GM18907 (cell line): ENCODE results near the gene EEFSEC.

Experiments used
- ATAC-seq: cut with Tn5 transposase; IDR thresholded peaks from one replicate; pipeline ENCODE4 v1.9.1; 2021; ENCODE audit warnings: mild to moderate bottlenecking, moderate library complexity; ENCODE audit not compliant: unreplicated experiment

The EEFSEC gene

DNA sequence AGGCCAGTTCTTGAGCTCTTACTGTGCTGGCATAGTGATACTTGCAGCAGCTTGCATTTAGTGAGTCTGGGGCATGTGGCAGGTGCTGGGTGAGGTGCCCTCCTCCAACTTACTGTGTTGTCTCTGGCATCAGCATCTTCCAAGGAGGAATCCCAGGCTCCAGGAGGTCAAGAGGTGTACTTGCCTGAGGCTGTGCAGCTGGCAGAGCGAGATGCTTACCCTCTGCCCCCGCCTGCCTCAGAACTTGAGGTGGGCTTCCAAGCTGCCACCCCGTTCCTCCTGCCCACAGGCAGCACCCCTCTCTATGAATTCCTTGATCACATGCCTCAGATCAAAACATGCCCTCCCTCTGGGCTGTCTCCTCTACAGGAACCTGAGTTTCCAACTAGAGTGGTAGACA is 86.0 kb downstream of the EEFSEC start:
- ATAC-seq: no peak

DNA sequence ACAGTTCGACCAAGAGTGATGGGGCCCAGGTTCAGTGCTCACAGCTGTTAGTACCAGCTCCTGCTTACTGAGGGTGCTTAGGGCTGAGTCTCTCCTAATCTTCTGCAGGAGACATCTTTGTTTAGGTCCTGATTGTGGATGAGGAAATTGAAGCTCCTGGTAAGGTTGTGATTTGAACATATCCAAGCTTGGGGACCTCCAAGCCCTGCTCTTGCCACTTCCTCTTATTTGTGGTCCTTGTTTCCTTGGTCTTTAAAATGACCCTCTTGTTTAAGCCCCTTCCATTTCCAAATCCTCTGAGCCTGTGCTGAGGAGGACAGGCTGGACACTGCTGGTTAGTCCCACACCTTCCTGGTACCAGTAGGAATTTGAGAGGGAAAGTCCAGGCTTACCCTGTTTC is 87.0 kb downstream of the EEFSEC start:
- no peak for ATAC-seq

DNA sequence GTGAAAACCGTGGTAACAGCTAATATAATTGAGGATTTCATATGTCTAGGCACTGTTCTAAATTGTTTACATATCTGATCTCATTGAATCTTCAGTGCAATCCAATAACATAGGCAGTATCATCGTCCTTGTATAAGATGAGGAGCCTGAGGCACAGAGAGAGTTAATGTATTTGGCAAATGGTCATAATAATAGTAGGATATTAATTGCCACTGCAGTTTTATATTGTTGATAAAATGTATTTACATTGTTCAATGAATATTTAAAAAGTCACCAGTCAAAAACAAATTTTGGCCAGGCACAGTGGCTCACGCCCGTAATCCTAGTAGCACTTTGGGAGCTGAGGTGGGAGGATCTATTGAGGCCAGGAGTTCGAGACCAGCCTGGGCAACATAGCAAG is 88.5 kb downstream of the EEFSEC start:
- no peak for ATAC-seq

DNA sequence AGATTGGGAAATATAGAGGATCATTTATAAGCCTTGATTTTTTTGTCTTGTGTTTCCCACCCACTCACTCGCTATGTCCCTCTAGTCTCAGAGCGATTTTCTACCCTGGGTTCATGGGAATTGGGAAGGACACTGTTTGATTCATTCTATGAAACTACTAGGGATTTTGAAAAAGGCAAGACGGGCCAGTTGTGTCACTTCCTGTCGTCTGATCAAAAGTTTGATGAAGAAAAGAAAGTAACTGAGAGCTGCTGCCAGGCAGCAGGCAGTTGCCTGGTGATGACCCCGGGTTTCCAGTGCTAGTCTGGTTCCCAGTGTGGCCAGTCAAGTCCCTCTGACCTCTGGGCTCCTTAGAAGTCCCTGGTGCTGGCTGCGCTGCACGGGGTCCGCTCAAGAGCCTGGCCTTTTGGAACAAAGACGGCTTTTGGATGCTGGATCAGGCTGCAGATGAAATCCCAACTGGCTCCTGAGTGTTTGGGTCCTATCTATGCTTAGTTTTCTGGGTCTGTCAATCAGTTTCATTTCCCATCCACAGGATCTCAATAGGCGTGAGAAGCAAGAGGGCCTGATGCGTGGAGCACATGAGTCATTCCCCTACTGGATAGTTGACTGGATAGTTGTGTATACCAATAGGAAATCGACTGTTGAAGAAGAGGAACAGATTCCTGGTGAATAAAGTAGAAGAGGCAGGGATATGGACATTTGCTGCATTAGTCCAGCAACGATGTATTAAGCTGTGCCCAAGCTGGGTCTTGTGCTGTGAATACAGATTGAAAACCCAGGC is 89.7 kb downstream of the EEFSEC start:
- ATAC-seq: no peak

DNA sequence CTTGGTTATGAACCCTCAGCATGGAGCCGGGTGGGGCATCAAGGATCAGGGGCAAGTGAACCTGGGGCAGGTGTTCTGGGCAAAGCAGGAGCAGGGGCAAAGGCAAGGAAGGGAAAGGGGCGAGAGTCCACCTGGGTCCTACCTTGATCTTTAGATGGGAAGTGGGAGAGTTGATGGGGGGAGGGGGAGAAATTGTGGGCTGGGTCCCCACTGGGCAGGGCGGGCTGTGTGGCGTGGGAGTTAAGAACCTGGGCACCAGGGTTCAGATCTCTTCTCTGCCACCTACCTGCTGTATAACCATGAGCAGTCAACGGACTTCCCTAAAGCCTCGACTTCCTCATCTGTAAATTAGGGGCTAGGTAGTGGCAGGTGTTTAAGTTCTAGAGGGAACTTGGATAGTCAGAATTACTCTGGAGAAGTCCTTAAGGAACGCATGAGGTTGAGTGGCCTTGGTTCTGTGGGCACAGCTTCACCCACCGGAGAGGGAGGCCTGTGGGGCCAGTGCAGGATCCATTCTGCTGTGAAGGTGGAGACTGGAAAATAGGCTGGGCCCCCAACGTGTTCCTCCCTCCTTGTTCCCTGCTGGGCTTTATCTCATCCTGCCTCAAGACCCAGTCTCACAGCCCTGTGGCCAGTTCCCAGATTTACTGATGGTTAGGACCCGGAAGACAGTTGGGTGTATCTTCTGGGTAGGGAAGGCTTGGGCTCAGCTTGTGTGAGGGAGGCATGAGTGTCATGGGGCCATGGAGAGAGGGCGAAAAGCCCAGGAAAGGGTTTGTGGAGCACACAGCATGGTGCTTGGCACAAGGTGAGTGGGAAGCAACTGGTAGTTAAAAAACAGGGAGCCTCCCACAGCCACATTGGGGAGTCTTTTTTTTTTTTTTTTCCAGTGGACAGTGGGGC is 90.6 kb downstream of the EEFSEC start:
- no peak for ATAC-seq

DNA sequence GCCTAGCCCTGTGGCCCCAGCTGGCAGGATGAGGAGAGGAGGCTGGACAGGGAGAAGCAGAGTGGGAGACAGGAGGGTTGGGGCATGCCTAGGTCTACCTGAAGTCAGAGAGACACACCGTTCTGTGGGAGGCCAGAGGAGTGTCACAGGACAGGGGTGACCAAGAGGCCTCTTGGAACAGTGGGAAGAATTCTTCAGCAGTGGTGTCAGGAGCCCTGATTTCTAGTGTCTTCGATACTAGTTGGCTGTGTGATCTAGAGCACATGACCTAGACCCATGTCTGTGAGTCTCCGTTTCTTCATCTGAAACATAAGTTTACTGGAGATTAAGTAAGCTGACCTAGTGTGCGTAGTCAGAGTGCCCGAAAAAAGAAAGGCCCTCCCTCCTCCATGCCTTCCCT is 92.2 kb downstream of the EEFSEC start:
- no peak for ATAC-seq

DNA sequence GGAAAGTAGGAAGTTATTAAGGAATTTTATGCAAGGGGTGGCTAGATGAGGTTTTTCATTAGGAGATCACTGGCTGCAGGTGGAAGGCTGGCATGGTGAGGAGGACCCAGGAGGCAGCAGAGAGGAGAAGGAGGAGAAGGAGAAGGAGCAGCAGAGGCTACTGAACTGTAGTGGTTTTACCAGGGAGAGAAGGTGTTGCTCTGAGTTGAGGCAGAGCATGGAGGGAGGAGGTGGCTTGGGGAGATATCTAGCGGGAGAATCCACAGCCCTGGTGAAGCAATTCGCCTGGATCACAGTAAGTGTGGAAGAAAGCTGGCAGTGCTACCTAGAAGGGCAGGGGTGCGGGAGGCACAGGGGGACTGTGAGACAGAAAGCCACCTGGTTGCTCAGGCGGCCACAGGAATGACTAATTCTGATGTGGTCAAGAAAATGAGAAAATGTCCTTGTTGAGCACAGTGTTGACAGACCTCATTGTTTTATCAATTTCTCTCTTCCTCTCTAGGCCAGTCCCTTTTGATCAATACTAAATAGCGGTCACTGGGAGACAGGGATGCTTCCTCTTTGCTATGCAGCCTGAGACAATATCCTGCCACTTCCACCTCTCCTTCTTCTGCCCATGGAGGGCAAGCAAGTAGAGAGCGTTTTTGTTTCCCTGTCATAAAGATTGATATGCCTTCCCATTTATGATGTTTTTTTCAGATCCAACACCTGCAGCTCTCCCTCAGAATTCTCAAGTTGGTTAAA is 94.6 kb downstream of the EEFSEC start:
- no peak for ATAC-seq

DNA sequence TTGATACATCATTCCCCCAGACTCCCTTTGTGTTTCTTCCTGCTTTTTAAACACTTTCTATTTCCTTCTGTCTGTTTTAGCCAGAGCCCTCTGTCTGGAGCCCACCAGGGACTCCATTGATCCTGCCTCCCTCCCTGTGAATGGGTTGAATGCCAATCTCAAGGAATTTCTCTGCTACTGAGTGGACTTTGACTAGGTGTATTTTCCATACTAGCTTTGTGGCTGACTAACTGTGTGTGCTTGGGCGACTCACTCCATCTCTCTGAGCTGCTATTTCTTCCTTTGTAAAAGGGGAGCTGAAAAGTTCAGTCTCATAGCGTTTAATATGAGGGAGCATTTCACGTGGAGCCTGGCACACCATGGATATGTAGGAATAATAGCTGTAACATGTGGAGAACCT is 98.8 kb downstream of the EEFSEC start:
- no peak for ATAC-seq

DNA sequence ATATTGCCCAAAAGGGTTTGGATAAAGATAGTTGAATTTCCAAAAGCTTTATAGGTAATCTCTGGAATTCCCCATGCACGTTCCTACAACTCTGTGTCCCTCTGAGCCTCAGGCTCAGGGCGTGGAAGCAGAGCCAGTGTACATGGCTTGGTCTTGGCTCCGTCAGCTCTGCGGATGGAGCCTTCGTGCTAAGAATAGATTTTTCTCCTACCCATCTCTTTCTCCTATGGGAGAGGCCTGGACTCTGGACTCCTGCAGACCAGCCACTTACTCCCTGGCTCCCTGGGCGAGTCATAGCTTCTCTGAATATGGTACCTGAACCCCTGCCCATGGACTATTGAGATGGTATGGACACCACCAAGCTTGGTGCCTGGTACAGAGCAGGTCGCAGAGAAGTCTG is 99.9 kb downstream of the EEFSEC start:
- no peak for ATAC-seq

DNA sequence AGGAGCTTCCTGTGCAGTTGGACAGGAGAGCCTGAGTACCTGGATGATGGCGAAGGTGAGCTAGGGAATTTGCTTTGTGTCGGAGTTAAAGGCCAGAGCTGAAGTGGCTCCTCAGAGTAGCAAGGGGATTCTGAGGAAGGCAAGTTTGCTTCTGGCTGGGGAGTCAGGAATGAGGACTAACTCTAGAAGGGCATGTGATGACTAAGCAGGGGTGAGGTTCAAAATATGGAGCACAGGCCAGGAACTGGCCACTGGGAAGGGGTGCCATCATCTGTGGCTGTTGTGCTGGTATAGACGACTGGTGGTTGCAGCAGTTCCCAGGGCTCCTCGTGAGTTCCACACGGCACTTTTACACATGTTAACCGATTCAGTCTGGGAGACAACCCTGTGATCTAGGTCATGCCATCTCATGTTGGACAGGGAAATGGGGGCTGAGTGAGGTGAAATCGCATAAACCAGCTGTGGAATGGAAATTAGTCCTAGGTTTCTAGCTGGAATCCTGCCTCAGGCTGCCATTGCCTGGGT is 100.8 kb downstream of the EEFSEC start:
- ATAC-seq: no peak

DNA sequence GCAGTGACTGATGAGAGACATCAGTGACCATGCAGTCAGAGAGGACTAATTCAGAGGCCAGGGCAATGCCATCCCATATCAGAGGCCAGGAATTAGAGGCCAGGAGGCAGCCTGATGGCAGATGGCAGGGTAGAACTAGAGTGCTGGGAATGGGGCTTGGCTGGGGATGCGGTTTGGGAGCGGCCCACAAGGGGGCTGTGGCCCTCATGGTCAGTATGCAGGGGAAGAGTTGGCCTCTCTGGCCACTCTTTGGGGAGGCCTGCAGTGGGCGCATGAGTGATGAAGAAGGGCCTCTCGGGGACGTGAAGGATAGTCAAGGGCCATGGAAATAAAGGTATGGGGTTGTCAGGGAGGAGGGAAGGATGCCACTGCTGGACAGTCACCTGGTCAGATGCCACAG is 101.7 kb downstream of the EEFSEC start:
- no peak for ATAC-seq

DNA sequence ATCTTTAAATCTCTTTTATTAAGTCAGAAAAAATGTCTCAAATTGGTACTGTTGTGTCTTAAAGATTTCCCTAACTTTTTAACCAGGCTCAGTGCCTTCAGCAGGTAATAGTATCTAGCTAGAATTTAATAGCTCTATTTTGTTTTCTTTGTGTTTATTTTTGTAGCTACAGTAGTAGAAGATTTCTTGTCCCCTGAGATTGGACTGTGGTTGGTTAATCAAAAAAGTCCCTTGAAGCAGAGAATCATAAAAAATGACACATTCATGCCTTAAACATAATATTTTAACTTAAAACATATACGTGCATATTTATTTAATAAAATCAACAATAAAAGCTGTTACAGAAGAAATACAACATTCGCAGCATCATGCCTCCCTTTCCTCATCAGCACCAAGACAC is 102.8 kb downstream of the EEFSEC start:
- ATAC-seq: no peak

DNA sequence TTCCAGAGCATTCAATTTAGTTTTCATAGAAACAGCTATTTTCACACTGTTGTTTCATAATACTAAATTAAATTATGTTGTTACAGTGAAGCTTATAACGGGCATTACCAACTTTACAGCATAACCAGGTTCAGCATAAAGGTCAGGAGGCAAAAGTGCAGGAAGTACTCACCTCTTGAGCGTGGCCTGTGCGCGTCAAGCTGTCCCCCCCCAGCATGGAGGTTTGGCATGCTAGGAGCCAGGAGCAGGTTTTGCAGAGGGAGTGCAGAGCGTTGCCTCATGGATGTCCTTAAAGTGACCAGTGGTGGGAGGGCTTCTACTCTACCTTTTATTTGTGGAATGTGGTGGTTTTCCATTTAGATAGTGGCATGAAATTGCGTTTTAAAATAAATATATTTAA is 104.4 kb downstream of the EEFSEC start:
- ATAC-seq: no peak

DNA sequence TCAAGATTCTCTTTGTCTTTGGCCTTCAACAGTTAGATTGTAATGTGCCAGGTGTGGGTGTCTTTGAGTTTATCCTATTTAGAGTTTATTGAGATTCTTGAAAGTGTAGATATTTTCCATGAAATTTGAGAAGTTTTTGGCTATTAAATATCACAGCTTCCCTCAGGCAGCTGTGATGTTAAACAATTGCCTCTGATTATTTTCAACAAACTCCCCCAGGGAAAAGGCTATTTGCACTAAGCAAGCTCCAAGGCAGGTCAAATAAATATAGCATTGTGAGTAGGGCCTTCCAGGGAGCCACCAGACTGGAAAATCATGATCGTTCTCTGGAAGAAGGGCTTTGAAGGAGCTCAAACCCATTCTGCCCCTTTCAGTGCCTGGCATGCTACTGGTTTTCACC is 107.0 kb downstream of the EEFSEC start:
- ATAC-seq: no peak

DNA sequence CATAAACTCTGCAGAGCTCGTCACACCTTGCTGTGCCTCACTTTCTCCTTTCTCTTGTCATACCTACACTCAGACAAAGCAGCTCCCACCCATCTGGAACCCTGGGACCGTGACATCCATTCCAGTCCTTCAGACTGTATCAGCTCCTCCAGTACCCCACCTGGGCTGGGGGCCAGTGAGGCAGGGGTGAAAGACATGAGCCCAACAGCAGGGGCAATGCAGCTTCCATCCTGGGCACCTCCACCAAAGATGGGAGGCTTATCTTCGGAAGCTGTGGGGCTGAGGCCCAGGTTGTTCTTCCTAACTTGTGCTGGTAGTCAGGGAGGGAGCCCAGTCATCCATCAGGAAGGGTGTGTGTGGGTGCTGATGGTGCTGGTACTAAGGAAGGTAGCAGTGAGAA is 109.2 kb downstream of the EEFSEC start:
- ATAC-seq: no peak

DNA sequence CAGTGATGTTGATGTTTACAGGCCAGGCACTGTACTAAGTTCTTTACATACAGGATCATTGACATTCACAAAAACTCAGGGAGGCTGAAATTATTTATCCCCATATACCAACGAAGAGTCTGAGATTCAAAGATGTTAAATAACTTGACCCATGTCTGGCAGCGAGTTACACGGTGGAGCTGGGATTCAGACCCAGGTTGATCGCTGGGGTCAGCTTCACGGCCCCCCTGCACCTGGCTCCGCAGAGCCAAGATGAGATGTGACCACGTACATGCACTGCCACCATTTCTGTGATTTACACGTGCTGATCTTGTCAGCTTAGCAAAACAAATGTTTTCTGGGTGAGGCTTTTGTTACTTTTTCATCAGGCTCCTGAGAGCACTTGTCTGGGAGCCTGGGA is 109.8 kb downstream of the EEFSEC start:
- no peak for ATAC-seq

DNA sequence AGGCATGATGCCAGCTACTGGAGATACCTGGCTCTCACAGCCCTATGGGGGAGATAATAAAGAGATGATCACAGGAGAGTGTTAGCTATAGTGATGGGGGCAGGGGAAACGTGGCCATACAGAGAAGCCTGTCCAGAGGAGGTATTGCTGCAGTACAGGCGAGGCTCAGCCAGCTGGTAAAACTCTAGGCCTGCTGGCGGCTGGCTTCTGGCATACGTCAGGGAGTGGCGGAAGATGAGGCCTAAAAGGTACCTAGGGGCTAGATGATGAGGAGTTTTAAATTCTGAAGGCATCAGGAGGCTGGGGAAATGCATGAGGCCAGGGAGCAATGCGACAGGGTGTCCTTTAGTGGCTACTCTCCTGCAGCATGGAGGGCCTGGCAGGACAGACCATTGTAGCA is 110.7 kb downstream of the EEFSEC start:
- no peak for ATAC-seq

DNA sequence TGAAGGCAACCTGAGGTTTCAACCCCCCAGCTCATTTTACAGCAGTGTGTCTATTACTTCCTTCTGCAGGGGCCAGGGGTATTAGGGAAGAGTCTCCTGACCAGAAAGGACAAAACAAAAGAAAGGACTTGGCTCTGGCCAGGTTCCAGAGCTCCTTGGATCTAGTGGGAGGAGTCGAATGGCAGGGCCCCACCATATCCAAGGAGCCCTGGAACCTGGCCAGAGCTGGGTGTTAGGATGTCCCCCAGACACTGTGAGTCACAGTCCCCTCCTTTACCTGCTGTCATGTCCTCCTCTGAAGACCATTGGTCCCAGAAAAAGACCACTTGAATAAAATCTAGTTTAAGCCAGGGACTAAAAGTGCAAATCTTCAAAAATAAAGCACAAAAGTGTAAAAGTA is 113.2 kb downstream of the EEFSEC start:
- no peak for ATAC-seq

DNA sequence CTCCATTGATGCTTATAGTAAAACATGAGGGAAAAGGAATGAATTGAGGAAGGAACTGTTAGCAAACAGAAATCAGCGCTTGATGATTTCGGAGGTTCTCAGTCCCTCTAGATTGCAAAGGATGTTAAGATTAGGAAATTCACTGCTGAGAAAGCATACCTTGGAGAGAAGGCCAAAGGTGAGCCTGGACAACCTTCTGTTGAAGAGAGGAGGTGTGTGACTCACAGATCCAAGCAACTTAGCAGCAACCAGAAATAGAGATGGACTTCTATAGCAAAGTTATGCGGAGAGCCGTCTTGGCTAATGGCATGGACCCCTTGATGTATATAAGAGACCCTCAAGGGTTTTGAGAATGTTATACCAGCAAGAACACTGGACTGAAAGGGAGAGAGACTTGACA is 114.3 kb downstream of the EEFSEC start:
- no peak for ATAC-seq

DNA sequence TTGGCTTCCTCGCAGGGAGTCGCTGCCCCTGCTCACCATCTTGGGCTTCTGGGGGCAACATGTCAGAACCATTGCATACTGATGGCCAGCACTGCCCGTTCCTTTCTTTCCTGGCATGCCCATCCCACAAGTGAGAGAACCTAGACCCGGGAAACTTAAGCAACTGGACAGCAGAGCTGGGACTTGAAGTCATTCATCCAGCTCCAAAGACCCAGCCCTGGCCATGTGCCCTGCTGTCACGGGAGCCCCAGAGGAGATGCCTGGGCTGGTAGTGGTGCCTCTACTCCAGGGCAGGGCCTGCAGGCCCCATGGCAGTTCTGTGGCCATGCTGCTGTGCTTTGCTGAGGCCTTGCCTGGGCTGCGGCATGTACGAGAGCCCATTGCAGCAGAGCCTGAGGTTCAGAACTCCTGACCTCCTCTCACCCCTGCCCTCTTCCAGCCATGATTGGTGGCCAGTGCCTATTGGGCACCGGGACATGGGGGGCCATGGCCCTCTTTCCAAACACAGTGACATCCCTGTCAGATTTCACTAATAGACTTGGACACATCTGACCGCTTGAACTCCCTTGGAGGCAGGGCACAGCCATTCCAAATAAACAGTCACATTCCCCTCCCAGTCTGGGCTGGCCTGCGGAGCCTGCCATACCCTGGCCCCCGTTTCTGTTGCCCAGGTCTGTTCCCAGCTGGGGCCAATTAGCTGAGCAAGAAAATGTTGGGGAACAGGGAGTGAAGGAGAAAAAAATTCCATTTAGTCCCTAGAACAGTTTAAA is 115.9 kb downstream of the EEFSEC start:
- no peak for ATAC-seq

DNA sequence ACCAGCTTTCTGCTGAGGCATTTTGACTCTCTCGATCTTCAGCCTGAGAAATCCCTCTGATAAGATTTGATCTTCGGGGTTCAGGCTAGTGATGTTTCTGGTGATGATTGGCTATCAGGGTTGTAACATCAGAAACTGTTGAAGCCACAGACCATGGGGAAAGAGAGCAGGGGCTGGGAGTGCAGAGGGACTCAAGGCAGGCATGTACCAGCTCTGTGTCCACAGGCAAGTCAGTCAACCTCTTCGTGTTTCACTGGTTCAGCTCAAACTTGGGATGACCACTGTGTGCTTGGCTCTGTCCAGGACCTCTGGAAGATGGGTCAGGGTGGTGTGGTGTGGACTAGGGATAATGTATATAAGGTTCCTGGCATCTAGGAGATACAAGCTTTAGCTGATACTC is 116.5 kb downstream of the EEFSEC start:
- ATAC-seq: no peak
